Neural cell (in vitro differentiated cells): ENCODE results near the gene EYA4.

Experiments used
- EP300 ChIP-seq: fragments of 450-650 bp; conservative IDR thresholded peaks from 2 replicates; pipeline ENCODE4 v1.6.1; 2014; ENCODE audit warnings: antibody characterized with exemption, mild to moderate bottlenecking, moderate library complexity; ENCODE audit not compliant: poor library complexity, severe bottlenecking
- EZH2 ChIP-seq: fragments of 200-600, 300-800 bp; shearing (Covaris generic), sonication (generic); IDR thresholded peaks from 2 replicates; pipeline ENCODE4 v1.6.1; 2014; ENCODE audit warnings: antibody characterized with exemption, low read length, borderline replicate concordance, mild to moderate bottlenecking; ENCODE audit not compliant: insufficient read depth, poor library complexity, severe bottlenecking
- MXI1 ChIP-seq: fragments of 450-650 bp; conservative IDR thresholded peaks from 2 replicates; pipeline ENCODE4 v1.6.1; 2014; ENCODE audit warnings: antibody characterized with exemption, mild to moderate bottlenecking; ENCODE audit not compliant: poor library complexity, severe bottlenecking
- POLR2AphosphoS5 ChIP-seq: IDR thresholded peaks from 2 replicates; pipeline ENCODE4 v1.6.1; 2012
- TF ChIP-seq, protein P1 (sequence below): fragments of 450-650 bp; IDR thresholded peaks from 2 replicates; pipeline ENCODE4 v1.5.1; 2014; ENCODE audit warnings: antibody characterized with exemption, mild to moderate bottlenecking, moderate library complexity; ENCODE audit not compliant: poor library complexity, severe bottlenecking
- TF ChIP-seq, protein P2 (sequence below): IDR thresholded peaks from 2 replicates; pipeline ENCODE4 v1.6.1; 2012; ENCODE audit warnings: borderline replicate concordance

- no peak for TF ChIP-seq EP300
- TF ChIP-seq, protein P1, sequence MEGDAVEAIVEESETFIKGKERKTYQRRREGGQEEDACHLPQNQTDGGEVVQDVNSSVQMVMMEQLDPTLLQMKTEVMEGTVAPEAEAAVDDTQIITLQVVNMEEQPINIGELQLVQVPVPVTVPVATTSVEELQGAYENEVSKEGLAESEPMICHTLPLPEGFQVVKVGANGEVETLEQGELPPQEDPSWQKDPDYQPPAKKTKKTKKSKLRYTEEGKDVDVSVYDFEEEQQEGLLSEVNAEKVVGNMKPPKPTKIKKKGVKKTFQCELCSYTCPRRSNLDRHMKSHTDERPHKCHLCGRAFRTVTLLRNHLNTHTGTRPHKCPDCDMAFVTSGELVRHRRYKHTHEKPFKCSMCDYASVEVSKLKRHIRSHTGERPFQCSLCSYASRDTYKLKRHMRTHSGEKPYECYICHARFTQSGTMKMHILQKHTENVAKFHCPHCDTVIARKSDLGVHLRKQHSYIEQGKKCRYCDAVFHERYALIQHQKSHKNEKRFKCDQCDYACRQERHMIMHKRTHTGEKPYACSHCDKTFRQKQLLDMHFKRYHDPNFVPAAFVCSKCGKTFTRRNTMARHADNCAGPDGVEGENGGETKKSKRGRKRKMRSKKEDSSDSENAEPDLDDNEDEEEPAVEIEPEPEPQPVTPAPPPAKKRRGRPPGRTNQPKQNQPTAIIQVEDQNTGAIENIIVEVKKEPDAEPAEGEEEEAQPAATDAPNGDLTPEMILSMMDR, result no peak
- no peak for TF ChIP-seq EZH2
- no peak for TF ChIP-seq POLR2AphosphoS5
- TF ChIP-seq MXI1, result no peak
- TF ChIP-seq, protein P2, sequence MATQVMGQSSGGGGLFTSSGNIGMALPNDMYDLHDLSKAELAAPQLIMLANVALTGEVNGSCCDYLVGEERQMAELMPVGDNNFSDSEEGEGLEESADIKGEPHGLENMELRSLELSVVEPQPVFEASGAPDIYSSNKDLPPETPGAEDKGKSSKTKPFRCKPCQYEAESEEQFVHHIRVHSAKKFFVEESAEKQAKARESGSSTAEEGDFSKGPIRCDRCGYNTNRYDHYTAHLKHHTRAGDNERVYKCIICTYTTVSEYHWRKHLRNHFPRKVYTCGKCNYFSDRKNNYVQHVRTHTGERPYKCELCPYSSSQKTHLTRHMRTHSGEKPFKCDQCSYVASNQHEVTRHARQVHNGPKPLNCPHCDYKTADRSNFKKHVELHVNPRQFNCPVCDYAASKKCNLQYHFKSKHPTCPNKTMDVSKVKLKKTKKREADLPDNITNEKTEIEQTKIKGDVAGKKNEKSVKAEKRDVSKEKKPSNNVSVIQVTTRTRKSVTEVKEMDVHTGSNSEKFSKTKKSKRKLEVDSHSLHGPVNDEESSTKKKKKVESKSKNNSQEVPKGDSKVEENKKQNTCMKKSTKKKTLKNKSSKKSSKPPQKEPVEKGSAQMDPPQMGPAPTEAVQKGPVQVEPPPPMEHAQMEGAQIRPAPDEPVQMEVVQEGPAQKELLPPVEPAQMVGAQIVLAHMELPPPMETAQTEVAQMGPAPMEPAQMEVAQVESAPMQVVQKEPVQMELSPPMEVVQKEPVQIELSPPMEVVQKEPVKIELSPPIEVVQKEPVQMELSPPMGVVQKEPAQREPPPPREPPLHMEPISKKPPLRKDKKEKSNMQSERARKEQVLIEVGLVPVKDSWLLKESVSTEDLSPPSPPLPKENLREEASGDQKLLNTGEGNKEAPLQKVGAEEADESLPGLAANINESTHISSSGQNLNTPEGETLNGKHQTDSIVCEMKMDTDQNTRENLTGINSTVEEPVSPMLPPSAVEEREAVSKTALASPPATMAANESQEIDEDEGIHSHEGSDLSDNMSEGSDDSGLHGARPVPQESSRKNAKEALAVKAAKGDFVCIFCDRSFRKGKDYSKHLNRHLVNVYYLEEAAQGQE, result no peak
Observed at GRCh38 chr6:133223452-133224029, 17.6 kb upstream of the EYA4 start.
